Stimulated activated CD4-positive, alpha-beta T cell treated with anti-CD3 and anti-CD28 coated beads, Interleukin-1b, Interleukin-23, amount 100 ng/mL, for 4 hours (primary cell): Measurements from ENCODE around the gene PVALB.

Experiments
- DNase-seq, 2 donors: peaks; one replicate each; pipeline ENCODE4 v3.0.0-alpha.2; 2020; ENCODE audit warnings: low read depth in 2 of 2

The PVALB gene

DNA sequence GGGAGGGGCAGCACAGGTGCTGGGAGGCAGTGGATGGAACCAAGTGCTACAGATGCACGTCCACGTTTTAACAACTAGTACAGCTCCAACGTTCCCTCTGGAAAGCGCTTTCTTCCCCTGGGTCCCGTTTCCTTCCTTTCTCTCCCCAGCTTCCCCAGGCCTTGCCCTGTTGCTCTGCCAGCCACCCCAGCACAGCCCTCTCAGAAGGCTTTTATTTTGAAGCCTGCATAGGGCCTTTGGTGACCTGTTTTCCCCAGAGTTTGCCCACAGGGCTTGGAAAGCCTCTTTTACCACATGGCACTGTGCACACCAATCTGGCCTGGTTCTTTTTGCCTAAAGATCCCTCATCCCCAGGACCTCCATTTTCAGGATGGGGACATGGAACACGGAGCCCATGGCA is 30.1 kb upstream of the PVALB start:
- DNase-seq: no peak

DNA sequence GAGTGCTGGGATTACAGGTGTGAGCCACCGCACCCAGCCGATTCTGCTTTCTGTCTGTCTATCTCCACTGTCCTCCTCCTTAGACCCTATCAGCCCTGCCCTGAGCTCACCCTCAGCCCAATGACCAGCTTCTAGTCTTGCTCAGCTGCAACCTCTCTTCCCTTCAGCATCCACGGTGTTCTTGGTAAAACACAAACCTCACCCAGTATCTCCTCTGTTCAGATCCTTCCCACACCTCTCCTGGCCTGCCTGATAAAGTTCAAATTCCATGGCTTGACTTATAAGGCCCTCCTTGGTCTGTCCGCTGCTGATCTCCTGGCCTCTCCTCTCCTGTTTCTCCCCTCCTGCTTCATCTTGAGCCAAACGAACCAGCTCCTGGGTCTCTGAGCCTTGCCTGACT is 29.4 kb upstream of the PVALB start:
- DNase-seq: no peak

DNA sequence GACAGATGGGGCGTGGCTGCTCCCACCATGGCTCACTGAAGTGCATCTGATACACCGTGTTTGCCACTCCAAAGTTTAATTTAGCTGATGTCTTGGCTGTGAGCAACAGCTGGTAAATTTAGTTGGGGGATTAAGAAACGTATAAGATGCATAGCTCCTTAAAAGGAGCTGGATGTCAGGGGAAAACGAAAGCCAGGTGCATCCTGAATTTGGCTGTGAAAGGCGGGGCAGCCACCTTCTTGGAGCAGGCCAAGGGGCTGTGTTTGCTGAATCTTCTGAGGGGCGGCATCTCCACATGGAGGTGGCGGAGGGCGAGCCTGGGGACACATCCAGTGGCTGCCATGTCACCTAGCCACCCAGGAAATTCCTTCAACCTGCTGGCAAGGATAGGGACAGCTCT is 23.3 kb upstream of the PVALB start:
- no peak for DNase-seq

DNA sequence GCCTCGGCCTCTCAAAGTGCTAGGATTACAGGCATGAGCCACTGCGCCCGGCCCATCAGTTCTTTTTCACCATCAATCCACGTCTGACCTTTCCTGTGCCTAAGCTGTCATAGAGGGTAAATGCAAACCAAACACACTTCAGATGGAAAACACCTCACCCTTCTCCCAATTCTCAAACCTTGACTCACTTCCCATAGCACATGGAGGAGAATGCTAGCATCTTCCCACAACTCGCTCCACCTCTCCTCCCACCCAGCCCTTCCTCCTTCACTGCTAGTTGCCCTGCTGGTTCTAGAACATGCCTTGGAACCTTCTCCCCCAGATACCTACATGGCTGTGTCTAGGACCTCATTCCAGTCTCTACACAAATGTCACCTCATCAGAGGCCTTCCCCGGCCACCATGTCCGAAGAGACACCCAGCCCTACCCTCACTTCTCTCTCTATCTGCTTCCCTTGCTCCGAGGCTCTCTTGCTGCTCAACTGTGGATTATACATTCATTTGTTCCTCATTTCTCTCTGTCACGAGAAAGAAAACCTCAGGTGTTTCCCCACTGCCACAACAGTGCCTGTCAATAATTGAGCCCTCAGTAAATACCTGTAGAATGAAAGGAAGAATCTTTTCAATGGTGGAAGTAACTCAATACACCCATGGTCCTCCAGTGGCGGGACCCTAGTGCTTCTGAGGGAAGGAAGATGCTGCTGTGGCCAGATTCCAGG is 22.7 kb upstream of the PVALB start:
- no peak for DNase-seq

DNA sequence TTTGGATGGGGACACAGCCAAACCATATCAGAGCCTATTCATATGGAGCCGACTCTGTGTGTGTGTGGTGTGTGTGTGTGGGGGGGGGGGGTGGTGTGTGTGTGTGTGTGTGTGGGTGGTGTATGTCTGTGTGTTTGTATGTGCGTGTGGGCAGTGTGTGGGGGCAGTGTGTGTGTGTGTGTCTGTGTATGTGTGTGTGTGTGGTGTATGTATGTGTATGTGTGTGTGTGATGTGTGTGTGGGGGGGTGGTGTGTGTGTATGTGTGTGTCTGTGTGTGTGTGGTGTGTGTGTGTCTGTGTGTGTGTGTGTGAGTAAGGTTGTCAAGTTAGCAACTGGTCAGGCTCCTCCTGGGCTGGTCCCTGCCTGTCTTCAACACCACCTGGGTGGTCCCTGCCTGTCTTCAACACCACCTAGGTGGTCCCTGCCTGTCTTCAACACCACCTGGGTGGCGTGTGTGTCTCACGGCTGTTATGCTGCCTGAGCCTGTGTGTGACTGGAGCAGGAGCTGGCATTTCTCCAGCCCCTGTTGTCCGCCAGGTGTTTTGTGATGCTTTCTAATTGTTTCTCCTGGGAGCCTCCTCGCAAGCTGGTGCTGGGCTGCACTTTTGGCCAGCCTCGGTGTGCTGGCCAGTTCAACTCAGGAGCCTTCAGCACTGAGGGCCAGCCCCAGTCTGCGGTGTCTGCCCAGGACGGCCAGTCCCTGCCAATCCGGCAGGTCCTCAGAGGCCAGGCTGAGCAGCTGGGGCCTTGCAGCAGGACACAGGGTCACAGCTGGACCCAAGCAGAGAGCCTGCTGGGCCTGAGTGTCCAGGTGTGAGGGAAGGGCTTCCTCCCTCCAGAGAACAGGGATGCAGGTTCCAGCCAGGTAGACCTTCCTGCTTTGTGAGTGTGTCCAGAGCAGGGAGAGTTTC is 21.5 kb upstream of the PVALB start:
- no peak for DNase-seq

DNA sequence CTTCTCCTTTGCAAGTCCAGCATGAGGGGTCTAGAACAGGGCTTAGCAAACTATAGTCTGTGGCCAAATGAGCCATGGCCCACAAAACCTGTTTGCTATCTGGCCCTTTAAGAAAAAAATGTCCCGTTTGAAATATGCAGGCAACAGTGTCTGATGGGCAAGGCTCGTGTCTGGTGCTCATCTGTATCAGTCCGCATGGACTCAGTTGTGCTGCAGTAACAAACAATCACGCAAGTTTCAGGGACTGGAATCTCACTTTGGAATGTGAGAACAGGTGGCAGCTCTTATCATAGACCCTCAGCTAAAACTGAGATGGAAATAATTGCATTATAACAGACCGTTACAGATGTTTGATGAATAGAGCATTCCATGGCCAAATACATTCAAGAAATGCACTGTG is 19.1 kb upstream of the PVALB start:
- DNase-seq: no peak

DNA sequence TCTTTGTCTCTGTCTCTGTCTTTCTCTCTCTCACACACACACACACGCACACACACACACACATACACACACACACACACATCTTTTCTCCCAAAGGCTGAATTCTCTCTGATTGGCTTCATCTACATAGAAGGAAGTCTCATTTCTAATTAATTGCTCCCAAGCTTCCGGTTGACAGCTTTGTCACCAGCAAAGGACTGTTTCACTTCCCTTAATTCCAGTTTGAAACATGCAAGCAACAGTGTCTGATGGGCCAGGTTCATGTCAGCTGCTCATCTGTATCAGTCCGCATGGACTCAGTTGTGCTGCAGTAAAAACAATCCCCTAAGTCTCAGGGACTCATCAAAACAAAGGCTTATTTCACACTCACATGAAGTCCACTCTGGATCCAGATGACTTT is 16.2 kb upstream of the PVALB start:
- DNase-seq: no peak

DNA sequence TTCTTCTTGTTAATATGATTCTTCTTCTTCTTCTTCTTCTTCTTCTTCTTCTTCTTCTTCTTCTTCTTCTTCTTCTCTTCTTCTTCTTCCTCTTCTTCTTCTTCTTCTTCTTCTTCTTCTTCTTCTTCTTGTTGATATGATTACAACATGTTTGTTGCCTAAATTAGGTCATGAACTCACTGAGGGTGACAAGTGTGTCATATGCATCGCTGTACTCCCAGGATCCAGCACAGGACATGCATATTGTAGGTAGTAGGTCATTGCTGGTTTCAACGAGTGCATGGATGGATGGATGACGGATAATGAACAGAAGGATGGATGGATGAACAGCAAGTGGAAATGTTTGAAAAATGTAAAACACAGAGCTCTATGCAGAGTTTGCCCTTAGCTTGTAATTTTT is 14.9 kb upstream of the PVALB start:
- no peak for DNase-seq

DNA sequence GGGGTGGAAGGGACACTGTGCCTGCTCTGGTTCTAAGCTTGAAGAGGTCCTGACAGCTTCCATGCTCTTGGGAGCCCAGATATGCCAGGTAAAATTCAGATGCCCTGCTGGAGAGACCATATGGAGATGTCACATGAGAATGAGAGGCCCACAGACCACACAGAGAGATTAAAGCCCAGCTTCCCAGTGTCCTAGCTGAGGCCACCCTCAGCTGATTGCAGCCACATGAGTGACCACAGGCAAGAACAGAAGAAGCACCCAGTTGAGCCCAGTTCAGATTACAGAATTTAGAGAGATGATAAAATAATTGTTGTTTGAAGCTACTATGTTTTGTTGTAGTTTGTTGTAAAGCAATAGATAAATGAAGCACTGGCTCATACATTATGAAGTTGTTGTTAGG is 14.4 kb upstream of the PVALB start:
- DNase-seq: no peak

DNA sequence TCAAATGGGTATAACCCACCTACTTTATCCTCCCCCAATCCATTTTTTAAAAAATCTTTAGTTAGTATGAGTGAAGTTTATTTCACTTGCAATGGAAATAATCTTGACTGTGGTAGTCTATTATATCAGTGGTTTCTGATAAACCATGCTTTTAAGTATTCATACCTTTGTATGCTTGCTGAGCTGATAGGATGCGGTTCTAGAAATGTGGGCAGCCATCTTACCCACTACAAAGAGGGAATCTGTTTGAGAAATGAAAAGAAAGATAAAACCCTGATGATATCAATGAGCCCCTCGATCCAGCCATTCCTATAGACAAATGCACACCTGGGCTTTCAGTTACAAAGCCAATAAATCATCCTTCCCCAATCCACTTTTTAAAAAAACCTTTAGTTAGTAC is 13.8 kb upstream of the PVALB start:
- no peak for DNase-seq

DNA sequence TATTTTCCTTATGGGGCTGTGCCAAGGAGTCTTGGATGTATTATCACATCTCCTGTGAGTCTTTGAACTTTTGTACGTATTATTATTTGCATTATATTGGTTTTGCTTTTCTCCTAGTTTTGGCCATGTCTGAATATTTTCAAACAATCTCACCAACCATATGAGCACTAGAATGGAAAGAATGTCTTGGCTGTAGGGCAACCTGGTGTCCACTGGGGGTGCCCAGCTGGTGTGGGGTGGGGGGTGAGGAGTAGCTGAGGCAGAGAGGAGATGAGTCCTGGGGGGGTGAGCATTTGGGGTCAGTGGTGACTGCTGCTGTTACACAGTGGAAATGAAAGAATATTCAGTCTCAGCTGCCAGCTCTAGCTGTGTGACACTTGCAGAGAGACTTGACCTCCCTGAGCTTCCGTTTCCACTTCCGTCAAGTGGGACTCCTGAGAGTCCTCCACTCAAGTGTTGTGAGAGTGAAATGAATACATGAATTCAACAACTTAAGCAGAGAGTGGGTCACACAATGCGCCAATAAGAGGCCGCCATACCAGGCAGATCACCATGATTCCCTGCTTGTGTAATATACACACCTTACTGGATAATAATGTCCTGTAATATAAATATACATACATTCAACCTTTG is 12.7 kb upstream of the PVALB start:
- no peak for DNase-seq

DNA sequence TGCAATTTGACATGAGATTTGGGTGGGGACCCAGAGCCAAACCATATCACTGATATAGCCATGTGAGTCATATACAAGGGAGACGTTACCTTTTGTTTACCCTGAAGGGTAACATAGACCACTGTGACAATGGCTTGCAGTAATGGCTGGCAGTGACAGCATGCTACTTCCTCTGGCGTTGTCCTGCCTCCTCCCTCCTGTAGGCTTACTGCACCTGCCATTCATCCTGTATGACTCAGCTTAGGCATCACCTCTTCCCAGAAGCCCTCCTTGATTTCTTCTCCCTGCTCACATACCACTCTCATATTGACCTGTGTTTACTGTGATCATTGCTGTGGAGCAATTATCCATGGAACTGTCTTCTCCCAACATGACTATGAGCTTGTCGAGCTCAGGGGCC is 12.0 kb upstream of the PVALB start:
- DNase-seq: no peak

DNA sequence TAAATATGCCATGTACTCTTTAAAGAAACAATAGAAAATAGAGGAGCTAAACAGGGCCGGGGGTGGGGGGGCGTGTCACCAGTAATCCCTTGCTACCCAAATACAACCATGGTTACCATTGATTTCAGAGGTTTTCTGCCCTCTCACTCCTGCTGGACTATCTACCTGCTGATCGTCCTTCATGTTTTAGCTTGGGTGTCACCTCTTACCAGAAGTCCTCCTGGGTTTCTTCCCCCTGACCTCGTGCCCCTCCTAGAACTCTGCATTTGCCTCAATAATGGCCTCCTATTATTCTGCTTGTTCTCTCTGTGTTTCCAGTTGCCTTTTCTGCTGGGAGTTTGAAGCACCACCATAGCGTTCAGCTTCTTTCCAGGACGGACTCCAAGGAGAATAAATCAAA is 9.4 kb upstream of the PVALB start:
- no peak for DNase-seq

DNA sequence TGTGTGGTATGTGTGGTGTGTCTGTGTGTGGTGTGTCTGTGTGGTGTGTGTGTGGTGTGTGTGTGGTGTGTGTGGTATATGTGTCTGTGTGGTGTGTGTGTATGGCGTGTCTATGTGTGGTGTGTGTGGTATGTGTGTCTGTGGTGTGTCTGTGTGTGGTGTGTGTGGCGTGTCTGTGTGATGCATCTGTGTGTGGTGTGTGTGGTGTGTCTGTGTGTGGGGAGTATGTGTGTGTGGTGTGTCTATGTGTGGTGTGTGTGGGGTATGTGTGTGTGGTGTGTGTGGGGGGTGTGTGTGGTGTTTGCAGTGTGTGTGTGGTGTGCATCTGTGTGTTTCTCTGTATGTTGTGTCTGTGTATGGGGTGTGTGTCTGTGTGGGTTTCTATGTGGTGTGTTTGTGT is 7.8 kb upstream of the PVALB start:
- no peak for DNase-seq

DNA sequence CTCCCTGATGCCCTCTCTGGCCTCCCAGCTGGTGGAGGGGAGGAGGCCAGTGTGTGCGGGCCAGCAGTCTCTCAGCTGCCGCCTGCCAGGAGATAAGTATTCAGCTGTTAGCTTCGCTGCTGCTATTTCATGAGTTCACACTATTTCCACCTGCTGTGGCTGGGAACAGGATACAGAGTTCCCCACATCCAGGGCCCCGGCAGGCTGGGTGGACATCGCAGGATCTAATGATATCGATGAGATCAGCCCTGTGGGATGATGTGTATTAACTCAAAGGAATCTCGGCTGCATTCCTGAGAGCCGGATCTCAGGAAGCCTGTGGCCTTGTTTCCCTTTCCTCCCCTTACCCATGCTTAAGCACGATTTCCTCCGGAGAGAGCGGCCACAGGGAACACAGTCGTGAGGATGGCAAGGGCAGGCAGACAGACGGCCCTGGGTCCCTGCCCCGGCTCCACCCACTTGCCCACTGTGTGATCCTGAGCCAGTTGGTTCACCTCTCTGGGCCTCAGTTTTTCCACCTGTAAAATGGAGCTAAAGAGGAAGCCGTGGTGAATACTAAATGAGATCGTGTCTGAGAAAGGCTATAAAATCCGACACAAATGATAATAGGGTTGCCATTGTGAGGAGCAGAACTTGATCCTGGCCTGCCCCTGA is 6.5 kb upstream of the PVALB start:
- DNase-seq: no peak

DNA sequence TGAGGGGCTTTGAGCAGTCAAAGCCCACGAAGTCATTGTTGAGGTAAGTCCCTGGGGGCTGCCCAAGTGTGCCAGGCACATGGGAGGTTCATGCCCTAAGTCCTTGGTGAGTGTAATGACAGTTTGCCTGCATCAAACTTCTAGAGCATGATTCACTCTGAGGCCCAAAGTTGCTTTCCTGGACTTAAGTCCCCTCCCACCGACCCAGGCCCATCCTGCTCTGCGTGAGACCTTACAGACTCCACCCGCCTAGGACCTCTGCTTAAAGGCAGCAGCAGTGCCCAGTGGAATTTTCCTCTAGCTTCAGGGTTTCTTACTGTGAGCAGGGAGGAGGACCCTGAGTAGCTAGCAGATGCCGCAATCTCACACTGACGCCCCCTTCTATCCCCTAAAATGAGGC is 5.7 kb upstream of the PVALB start:
- DNase-seq: no peak

DNA sequence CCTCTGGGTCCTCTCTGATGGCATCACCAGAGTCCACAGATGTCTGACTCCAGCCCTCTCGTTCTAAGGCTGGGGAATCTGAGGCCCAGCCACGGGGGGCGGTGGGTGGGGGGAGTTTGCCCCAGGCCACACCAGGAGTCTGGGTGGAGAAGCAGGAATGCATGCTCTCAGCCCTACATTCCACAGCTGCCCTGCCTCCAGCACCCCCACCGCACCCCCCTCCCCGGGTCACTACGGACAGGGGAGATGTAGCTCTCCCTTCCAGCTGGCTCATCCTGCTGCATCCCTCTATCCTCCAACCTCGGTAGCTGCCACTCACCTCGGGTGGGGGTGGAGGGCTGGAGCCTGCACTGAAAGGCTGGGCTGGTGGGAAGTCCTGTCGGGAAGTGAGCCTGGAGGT is 2.3 kb upstream of the PVALB start:
- no peak for DNase-seq

DNA sequence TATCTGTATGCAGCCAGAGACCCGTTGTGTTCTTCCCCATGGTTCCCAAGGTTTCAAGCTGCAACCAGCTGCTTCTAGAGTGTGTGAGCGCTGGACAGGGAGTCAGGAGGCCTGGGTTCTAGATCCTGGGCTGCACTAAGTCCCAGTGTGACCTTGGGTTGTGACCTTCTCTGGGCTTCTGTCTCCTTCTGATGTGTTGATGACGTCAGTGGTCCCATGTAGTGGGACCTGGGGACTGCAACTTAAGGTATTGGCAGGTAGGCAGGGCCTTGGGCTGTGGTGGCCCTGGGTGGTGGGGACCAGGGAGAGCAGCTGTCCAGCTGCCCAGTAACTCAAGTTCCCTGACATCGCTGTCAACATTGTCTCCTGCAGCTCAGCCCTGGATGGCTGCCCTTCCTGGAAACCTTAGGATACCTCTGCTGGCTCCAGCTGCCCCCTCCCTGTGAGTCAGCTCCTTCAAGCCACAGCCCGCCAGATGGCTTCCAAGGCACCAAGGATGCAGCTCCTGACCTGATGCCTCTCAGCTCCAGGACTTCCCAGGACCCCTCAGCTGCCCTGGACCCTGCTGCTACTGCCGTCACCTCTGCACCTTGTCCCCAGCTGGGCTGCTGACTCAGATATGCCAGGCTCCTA is 1.3 kb upstream of the PVALB start:
- DNase-seq: no peak

DNA sequence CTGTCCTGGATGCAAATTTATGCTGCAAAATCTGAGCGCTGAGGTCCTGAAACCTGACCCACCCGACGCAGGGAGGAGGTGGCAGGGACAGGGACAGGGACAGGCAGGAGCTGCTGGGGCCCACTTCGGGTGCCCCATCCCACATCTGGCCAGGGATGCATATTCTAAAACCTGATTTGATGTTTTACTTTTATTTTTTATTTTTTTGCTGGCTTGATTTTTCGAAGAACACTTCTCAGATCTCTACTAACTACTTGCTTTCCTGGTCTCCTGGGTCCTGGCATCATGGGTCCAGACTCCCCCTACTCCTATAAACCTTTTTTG is 652 bp upstream of the PVALB start:
- DNase-seq: no peak

DNA sequence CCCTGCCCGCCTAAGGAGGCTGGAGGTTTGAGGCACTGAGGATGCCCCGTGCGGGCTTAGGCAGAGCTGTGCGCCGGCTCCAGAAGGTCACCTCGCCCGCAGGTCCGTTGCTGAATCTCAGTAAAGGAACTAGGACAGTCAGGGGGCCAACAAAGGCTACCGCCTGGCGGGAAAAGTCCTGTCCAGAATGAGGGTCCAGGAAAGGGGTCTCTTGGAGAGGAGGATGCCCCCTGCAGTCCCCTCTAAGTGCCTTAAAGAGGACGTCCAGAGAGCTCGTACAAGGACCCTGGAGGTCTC is 548 bp downstream of the PVALB start:
- DNase-seq: no peak

DNA sequence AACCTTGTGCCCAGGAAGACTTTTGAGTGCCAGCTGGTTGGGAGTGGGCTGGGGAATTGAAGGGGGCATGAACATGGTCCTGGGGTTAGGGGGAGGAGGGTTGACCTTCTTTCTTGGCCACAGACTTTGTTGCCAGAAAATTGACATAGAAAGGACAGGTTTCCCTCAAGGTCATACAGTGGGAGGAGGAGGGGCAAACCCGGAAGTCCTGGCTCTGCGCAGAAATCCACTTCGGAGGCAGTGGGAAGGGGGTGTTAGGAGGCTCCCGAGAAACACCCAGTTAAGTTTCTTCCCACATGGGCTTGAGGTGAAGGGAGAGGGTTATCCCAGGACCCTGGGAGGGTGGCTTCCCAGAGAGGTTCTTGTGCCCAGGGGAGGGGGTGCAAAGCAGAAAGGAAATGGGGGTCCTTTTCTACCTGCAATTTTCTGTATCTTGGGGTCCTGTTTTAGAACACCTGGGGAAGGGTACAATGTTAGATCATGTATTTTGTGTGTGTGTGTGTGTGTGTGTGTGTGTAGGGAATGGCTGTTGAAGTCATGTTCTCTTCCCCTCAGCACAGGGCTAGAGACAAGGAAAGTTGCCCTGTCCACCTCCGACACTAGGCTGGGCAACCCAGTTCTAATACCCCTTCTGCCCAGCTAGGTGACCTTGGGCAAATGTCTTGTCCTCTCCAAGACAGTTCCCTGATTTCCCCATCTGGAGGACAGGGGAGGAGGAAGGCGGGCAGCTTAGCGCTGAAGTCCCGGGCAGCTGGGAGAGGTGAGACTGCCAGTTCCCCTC is 1.1 kb downstream of the PVALB start:
- no peak for DNase-seq

DNA sequence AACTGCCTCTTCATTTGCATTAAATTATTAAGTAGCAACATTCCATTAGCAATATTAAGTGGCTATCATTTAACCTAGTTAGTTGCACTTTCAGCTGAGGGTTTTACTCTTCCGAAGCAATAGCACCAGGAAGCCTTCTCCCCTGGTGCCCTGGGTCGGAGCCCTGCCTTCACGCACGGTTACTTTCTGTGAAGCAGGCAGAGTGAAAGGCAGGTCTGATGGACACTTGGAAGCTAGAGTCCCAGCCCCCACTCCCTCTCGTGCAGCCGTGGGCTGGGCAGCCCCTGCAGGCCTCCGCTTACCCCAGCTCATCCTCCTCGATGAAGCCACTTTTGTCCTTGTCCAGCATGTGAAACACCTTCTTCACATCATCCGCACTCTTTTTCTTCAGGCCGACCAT is 2.0 kb downstream of the PVALB start:
- DNase-seq: no peak
